Naive thymus-derived CD8-positive, alpha-beta T cell (primary cell): ENCODE data around the gene PHKB. TPM values are rescaled to one million over a fixed set of nuclear protein-coding genes. Genes with fewer than 3 reads are reported as not detected.

Experiments used
- ATAC-seq, 2 donors: fragments of 150-1000 bp; cut with Tn5 transposase in 1 of 2; sonication (Bioruptor Pico), chemical (Tn5 transposase) in 1 of 2; 1 replicate in 1 of 2; 2 replicates in 1 of 2; pipeline ENCODE4 v1.10.0; 2021; ENCODE audit warnings: mild to moderate bottlenecking in 2 of 2, moderate library complexity in 2 of 2
- POLR2A ChIA-PET: fragments of 350-600 bp; sonication (Branson Sonifier 250); formaldehyde crosslinking; loops from one replicate; lab custom pipeline; 2021; ENCODE audit warnings: antibody characterized with exemption; lab: Charles Lee
- DNase-seq, 10 donors: peaks; one replicate each; pipeline versions ENCODE4 v3.0.0 to v3.0.0-alpha.2; 2020 to 2022
- H3K27ac Mint-ChIP-seq, 10 donors: one replicate each; pipeline ENCODE4 v1.8.0; 2020 to 2022; ENCODE audit warnings: mild to moderate bottlenecking in 10 of 10, mixed read lengths in 10 of 10, moderate library complexity in 4 of 10, inconsistent platforms in 1 of 10
- H3K27me3 Mint-ChIP-seq, 5 donors: one replicate each; pipeline ENCODE4 v1.8.0; 2021 to 2022; ENCODE audit warnings: mixed read lengths in 5 of 5
- H3K36me3 Mint-ChIP-seq, 3 donors: one replicate each; pipeline ENCODE4 v1.8.0; 2020 to 2022; ENCODE audit warnings: mixed read lengths in 3 of 3, mild to moderate bottlenecking in 2 of 3, inconsistent platforms in 1 of 3
- H3K4me1 Mint-ChIP-seq, 4 donors: one replicate each; pipeline ENCODE4 v1.8.0; 2021 to 2022; ENCODE audit warnings: mixed read lengths in 4 of 4
- H3K4me3 Mint-ChIP-seq, 10 donors: one replicate each; pipeline ENCODE4 v1.8.0; 2020 to 2022; ENCODE audit warnings: mild to moderate bottlenecking in 10 of 10, mixed read lengths in 10 of 10, moderate library complexity in 6 of 10, inconsistent platforms in 1 of 10
- H3K9me3 Mint-ChIP-seq, 9 donors: one replicate each; pipeline ENCODE4 v1.8.0; 2020 to 2022; ENCODE audit warnings: mixed read lengths in 9 of 9, mild to moderate bottlenecking in 3 of 9, inconsistent platforms in 1 of 9, moderate library complexity in 1 of 9
- polyA plus RNA-seq, 3 donors: library from polyadenylated mRNA; unstranded; fragments of 300-500 nt; fragmentation: Illumina TruSeq; gene quantifications; one replicate each; pipeline ENCODE4 v1.2.3, GENCODE V29; 2021
- total RNA-seq, 8 experiments: library from RNA in 2 of 8; stranded (reverse) in 2 of 8; gene quantifications; one replicate each; pipeline ENCODE4 v1.2.3 and lab custom pipeline; 2021 to 2026

PHKB gene
- total and polyA plus RNA-seq, 5 experiments from 2014 or later: 25.1 to 48.6 (median 34.2) TPM

DNA sequence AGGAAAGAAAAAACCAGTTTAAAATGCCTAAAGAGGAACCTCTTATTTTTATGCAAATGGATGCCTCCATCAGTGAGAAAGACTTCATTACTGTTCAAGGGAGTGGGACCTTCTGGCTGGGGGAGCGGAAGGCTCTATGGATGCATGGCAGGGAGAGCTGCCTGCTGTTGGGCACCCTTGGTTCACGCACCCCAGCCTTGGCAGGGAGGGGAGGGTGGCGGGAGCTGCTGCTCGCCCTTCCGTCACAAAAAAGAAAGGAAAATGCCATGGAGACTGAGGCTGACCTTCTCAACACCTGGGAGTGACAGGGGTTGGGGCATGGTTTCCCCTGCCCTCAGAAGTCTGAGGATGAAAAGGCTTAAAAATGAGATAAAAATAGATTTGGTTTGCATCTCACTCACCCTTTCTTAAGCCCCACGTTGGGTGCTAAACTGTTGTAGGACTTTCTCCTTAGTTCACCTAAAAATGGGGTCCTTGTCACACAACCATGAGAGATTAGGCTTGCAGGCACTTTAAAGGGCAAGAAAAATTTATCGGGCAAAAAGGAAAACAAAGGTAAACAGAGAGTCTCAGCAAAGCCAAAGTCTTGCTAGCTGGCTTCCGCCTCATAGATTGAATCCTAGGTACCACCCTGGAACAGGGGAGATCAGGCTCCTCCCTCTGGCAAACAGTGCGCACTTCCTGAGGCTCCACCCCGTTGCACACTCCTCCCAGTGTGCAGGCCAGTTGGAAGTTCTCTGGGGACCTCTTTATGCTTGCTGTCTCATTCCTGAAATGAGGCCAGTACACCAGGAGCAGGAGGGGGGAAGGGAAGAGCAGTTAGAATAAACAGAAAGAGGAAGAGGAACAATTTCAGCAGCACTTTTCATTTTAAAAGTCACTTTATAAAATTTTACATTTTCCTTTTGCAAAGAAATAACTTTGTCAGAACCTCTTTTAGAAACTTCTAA, 31.6 kb downstream of the PHKB start:
- H3K4me1 Mint-ChIP-seq: peaks cover 14 to 73% (median 37%) of the 10 kb centered on the region in 4 donors
- ATAC-seq (peak; percentile 28 to 57), DNase-seq (peak in 2 of 10 donors; percentile 24 to 28)
- peaks cover 0 to 53% (median 5%) of the 10 kb centered on the region in 9 donors for H3K9me3 Mint-ChIP-seq
- H3K36me3 Mint-ChIP-seq: peaks cover 9 to 61% (median 43%) of the 10 kb centered on the region in 3 donors
- H3K27me3 Mint-ChIP-seq: no peaks in the 10 kb centered on the region
- H3K4me3 Mint-ChIP-seq: peak overlapping the region in 9 of 10 donors; percentile 67 to 92 (median 78)
- POLR2A ChIA-PET: interaction anchor here (0.9 kb wide), 1 partner anchor 11 kb away, joined by 3 read pairs; no protein-coding TSS in a partner anchor
- peak overlapping the region; percentile 67 to 98 (median 86) for H3K27ac Mint-ChIP-seq

DNA sequence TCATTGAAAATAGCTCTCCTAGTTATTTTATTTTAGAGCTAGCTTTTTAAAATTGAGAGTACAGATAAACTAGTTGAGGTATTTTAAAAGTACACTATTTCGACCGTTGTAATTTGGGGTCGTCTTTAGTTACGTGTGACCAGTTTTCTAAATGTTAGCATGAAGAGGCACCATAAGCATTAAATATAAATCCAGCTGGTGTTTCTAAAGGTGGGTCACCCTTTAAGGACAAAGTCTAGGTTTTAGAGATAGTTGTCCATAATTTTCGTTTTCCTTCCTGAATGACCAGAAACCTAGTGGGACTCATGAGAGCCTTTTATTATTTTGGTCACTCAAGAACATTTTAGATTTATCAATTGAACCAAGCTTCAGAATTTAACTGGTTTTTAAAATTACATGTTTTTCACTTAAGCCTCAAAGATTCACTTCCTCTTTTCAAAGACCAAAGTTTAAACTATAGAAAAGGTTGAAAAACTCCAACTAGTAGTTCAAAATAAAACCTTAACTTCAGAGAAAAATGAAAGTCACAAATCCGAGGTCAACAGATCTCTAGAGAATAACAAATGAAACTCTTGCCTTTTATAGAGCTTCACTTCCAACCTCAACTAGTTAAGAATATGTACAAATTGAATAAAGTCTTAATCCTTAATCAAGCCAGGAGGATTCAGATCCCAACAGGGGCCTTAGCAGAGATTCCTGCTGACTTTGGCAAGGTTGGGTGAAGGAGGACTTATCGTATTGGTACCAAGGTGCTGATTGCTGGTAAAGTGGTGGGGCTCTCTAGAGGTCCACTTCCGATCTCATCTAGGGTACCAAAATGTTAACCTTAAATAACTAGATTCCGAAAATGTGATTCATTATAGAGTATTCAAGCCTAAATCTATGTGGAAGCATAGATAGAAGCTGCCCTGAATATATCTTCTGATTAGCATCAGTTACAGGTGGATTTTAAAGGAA, 32.5 kb downstream of the PHKB start:
- H3K4me1 Mint-ChIP-seq: peaks cover 14 to 73% (median 37%) of the 10 kb centered on the region in 4 donors
- POLR2A ChIA-PET: interaction anchor here (0.9 to 1.5 kb wide), 2 partner anchors 12 to 32 kb away, joined by 3 to 8 read pairs; partner anchors contain the start of genes ITFG1 and PHKB
- ATAC-seq (no peak), DNase-seq (peak in 1 of 10 donors; percentile 20)
- H3K36me3 Mint-ChIP-seq: peaks cover 6 to 57% (median 43%) of the 10 kb centered on the region in 3 donors
- peak overlapping the region in 9 of 10 donors; percentile 43 to 92 (median 78) for H3K4me3 Mint-ChIP-seq
- H3K27ac Mint-ChIP-seq: peak overlapping the region; percentile 52 to 98 (median 89)
- H3K9me3 Mint-ChIP-seq: peaks cover 0 to 44% (median 5%) of the 10 kb centered on the region in 9 donors
- no peaks in the 10 kb centered on the region for H3K27me3 Mint-ChIP-seq

DNA sequence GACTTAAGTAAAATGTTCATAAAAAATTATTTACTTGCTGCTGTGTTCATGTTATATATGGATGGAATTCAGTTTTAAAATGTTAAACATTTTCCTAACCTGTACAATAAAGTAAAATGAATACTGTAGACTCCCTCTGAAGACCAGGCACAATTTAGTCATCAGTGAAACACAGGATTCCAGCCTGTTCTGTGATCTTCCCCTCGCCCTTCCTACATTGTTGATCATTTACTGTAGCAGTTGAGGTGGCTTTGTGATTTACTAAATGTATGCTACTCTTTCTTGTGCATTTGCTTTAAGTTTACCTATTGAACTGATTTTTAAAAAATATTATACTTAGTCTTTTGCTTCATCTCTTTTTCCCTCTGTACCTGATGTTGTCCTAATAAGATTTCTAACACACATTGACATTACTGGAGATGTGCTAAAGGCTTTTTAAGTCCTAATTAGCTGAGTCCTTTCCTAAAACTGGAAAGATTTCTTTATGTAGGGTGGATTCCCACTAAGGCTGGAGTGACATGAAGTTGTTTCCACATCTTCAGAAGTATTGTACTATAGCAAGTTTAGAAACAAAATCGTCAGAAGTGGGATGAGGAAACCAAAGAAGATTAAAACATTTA, 38.1 kb downstream of the PHKB start:
- Mint-ChIP-seq H3K4me1 (peaks cover 5 to 26% (median 9%) of the 10 kb centered on the region in 4 donors), H3K4me3 (no peak overlapping the region), H3K27me3 (no peaks in the 10 kb centered on the region), H3K36me3 (peaks cover 10 to 69% (median 54%) of the 10 kb centered on the region in 3 donors), H3K9me3 (no peaks in the 10 kb centered on the region), H3K27ac (no peak overlapping the region)
- POLR2A ChIA-PET: no interaction called here
- no peak for ATAC-seq
- DNase-seq: no peak

DNA sequence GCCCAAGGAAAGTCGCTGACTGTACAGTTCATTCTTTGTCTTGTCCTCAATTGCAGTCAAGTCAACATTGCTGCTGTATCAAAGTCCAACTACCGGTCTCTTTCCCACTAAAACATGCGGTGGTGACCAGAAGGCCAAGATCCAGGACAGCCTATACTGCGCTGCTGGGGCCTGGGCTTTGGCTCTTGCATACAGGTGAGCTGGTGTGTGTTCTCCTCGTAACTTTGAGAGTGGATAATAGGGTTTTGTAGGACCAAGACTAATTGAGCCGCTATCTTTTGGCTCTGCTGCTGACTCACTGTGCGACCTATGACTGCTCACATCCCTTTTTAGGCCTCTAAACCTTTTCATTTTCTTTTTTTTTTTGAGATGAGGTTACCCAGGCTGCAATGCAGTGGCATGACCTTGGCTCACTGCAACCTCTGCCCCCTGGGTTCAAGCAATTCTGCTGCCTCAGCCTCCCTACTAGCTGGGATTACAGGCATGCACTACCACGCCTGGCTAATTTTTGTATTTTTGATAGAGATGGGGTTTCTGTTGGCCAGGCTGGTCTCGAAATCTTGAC, 38.7 kb downstream of the PHKB start:
- Mint-ChIP-seq H3K36me3 (peaks cover 15 to 75% (median 60%) of the 10 kb centered on the region in 3 donors), H3K27ac (no peak overlapping the region), H3K4me3 (no peak overlapping the region), H3K27me3 (no peaks in the 10 kb centered on the region), H3K9me3 (no peaks in the 10 kb centered on the region), H3K4me1 (peaks cover 0 to 20% (median 5%) of the 10 kb centered on the region in 4 donors)
- POLR2A ChIA-PET: no interaction called here
- ATAC-seq: no peak
- DNase-seq: no peak

DNA sequence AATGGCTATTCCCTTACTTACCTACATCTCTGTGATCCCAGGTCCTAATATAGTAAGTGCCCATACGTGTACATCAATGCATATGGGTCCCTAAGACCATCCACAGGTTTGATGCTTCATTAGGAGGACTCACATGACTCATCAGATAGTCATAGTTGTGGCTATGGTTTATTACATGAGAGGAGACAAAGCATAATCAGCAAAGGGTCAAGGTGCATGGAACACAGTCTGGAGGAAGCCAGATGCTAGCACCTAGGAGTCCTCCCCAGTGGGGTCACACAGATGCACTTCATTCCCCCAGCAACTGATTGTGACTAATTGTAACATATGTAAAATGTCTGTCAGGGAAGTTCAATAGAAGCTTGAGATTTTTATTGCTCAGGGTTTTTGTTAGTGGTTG, 42.8 kb downstream of the PHKB start:
- H3K4me1 Mint-ChIP-seq: peaks cover 0 to 7% (median 1%) of the 10 kb centered on the region in 4 donors
- ATAC-seq: no peak
- H3K9me3 Mint-ChIP-seq: no peaks in the 10 kb centered on the region
- no peak overlapping the region for H3K4me3 Mint-ChIP-seq
- H3K36me3 Mint-ChIP-seq: peaks cover 11 to 76% (median 59%) of the 10 kb centered on the region in 3 donors
- no peak overlapping the region for H3K27ac Mint-ChIP-seq
- DNase-seq: no peak
- POLR2A ChIA-PET: no interaction called here
- no peaks in the 10 kb centered on the region for H3K27me3 Mint-ChIP-seq

DNA sequence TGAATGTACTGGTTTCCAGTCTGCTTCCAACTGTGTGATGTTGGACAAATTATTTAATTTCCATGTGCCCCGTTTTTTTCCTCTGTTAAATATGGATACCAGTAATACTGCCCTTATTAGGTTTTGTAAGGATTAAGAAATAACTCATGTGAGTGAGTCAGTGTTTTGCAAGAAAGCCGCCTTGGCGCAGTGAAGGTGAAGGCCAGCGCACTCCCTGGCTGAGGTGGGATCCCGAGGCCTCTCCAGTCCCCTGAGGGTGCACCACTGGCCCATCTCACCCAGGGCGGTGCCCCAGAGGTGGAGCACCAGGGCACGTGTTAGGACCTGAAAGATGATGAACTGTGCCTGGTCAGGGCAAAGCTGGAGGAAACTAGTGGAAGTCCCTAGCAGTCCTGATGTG, 43.5 kb downstream of the PHKB start:
- H3K27ac Mint-ChIP-seq: no peak overlapping the region
- peaks cover 0 to 7% (median 1%) of the 10 kb centered on the region in 4 donors for H3K4me1 Mint-ChIP-seq
- H3K36me3 Mint-ChIP-seq: peaks cover 11 to 75% (median 53%) of the 10 kb centered on the region in 3 donors
- POLR2A ChIA-PET: no interaction called here
- no peak for DNase-seq
- H3K4me3 Mint-ChIP-seq: no peak overlapping the region
- H3K9me3 Mint-ChIP-seq: no peaks in the 10 kb centered on the region
- ATAC-seq: no peak
- H3K27me3 Mint-ChIP-seq: no peaks in the 10 kb centered on the region

DNA sequence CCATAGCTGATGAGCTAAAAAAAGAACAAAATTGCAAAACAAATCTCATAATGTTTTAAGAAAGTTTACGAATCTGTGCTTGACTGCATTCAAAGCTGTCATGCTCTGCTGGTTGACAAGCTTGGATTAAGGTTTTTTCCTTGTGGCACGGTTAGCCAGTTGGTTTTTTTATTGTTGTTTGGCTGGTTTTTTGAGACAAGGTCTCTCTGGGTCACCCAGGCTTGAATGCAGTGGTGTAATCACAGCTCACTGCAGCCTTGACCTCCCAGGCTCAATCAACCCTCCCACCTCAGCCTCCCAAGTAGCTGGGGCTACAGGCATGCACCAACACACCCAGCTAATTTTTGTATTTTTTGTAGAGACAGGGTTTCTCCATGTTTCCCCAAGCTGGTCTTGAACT, 45.7 kb downstream of the PHKB start:
- Mint-ChIP-seq H3K9me3 (no peaks in the 10 kb centered on the region), H3K36me3 (peaks cover 11 to 74% (median 52%) of the 10 kb centered on the region in 3 donors), H3K4me1 (peaks cover 0 to 7% (median 1%) of the 10 kb centered on the region in 4 donors), H3K27me3 (no peaks in the 10 kb centered on the region), H3K27ac (peak overlapping the region in 1 of 10 donors; percentile 34), H3K4me3 (no peak overlapping the region)
- POLR2A ChIA-PET: no interaction called here
- DNase-seq (no peak), ATAC-seq (no peak)

DNA sequence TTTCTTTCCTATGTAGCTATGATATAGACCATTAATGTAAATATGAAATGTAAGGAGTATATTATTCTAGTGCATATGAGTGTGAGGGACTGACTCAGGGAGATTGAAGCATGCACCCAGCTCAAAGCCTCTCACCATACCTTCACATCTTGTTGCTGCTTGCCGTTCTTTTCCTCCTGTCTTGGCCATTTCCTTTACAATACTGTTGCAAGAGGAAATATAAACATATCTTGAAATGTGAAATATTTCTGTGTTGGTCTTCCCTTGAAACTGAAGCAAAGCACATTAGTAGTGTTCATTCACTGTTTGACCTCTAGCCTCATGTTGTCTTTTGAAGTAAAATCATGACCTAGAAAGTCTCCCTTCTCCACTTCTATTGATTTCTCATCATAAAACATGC, 46.6 kb downstream of the PHKB start:
- H3K36me3 Mint-ChIP-seq: peaks cover 11 to 75% (median 53%) of the 10 kb centered on the region in 3 donors
- no peak for DNase-seq
- H3K27ac Mint-ChIP-seq: peak overlapping the region in 1 of 10 donors; percentile 53
- no peaks in the 10 kb centered on the region for H3K27me3 Mint-ChIP-seq
- POLR2A ChIA-PET: no interaction called here
- no peaks in the 10 kb centered on the region for H3K9me3 Mint-ChIP-seq
- no peak for ATAC-seq
- no peak overlapping the region for H3K4me3 Mint-ChIP-seq
- H3K4me1 Mint-ChIP-seq: peaks cover 0 to 7% (median 1%) of the 10 kb centered on the region in 4 donors

DNA sequence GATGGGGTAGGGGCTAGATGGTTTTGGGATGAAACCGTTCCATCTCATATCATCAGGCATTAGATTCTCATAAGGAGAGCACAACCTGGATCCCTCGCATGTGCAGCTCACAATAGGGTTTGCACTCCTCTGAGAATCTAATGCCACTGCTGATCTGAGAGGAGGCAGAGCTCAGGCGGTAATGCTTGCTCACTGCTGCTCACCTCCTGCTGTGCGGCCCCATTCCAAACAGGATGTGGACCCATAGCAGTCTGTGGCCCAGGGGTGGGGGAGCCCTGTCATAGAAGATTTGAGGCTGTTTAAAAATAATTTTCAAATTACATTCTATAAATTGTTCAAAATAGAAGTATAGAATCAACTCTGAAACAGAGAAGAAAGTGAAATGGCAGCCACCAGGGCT, 50.8 kb downstream of the PHKB start:
- Mint-ChIP-seq H3K4me1 (peaks cover 0 to 3% (median 2%) of the 10 kb centered on the region in 4 donors), H3K4me3 (no peak overlapping the region), H3K27ac (no peak overlapping the region), H3K9me3 (no peaks in the 10 kb centered on the region), H3K36me3 (peaks cover 0 to 73% (median 49%) of the 10 kb centered on the region in 3 donors), H3K27me3 (no peaks in the 10 kb centered on the region)
- DNase-seq: no peak
- POLR2A ChIA-PET: no interaction called here
- ATAC-seq: no peak

DNA sequence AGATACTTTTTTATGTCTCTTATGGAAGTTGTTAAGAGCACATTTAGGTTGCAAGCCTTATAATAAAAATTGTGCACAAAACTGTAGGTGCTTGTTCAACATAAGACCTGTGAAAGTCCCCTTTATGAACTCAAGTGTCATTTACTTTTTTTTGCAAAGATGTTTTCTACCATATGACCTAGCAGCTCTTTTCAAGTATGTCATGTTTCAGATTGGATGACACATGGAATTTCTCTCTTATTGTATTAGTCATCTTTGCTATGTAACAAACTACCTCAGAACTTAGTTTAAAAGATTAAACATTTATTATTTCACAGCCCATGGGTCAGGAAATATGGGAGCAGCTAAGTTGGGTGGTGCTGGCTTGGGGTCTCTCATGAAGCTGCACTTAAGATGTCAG, 57.9 kb downstream of the PHKB start:
- H3K27me3 Mint-ChIP-seq: no peaks in the 10 kb centered on the region
- peaks cover 3 to 19% (median 10%) of the 10 kb centered on the region in 4 donors for H3K4me1 Mint-ChIP-seq
- DNase-seq: no peak
- peak overlapping the region in 2 of 10 donors; percentile 35 to 50 for H3K27ac Mint-ChIP-seq
- ATAC-seq: no peak
- POLR2A ChIA-PET: no interaction called here
- no peak overlapping the region for H3K4me3 Mint-ChIP-seq
- H3K9me3 Mint-ChIP-seq: peaks cover 0 to 6% (median 0%) of the 10 kb centered on the region in 9 donors
- H3K36me3 Mint-ChIP-seq: peaks cover 5 to 66% (median 54%) of the 10 kb centered on the region in 3 donors

DNA sequence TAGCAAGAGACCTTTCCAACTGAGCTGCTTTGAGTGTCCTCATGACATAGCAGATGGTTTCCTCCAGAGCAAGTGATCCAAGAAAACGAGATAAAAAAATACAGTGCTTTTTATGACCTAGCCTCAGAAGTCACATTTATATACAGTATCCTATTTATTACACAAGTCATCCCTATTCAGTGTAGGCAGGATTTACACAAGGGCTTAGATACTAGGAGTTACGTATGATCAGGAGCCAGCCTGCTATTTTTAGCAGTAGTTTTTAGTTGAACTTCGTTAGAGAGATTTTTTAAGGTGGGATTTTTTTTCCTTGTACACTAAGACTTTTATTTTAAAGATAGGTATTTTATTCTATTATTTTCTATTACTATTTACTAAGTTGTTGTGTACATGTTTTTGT, 58.4 kb downstream of the PHKB start:
- Mint-ChIP-seq H3K4me1 (peaks cover 4 to 20% (median 11%) of the 10 kb centered on the region in 4 donors), H3K27me3 (no peaks in the 10 kb centered on the region), H3K4me3 (no peak overlapping the region), H3K27ac (no peak overlapping the region), H3K36me3 (peaks cover 5 to 66% (median 50%) of the 10 kb centered on the region in 3 donors), H3K9me3 (peaks cover 0 to 6% (median 0%) of the 10 kb centered on the region in 9 donors)
- POLR2A ChIA-PET: no interaction called here
- ATAC-seq: no peak
- DNase-seq: no peak
